Rectal smooth muscle tissue (tissue), 1 donor: ENCODE results near the gene IL18.
"Not testable (repeated sequence)": the region's sequence is repeated elsewhere in the genome, so short reads cannot be mapped to it uniquely, and the experiment has no call there.

Experiments used
- H3K27ac ChIP-seq: one replicate; pipeline ENCODE4 v1.7.0; 2013; ENCODE audit warnings: low read depth, low read length, inconsistent platforms
- H3K27me3 ChIP-seq: one replicate; pipeline ENCODE4 v1.7.0; 2013; ENCODE audit warnings: low read length; ENCODE audit not compliant: control insufficient read depth, insufficient read depth
- H3K36me3 ChIP-seq: one replicate; pipeline ENCODE4 v1.7.0; 2013; ENCODE audit warnings: low read length; ENCODE audit not compliant: control insufficient read depth, insufficient read depth
- H3K4me1 ChIP-seq: one replicate; pipeline ENCODE4 v1.7.0; 2013; ENCODE audit warnings: low read length; ENCODE audit not compliant: control insufficient read depth, insufficient read depth
- H3K4me3 ChIP-seq: one replicate; pipeline ENCODE4 v1.7.0; 2013; ENCODE audit warnings: low read length
- H3K9ac ChIP-seq: one replicate; pipeline ENCODE4 v1.7.0; 2013; ENCODE audit warnings: low read length

IL18 gene

DNA sequence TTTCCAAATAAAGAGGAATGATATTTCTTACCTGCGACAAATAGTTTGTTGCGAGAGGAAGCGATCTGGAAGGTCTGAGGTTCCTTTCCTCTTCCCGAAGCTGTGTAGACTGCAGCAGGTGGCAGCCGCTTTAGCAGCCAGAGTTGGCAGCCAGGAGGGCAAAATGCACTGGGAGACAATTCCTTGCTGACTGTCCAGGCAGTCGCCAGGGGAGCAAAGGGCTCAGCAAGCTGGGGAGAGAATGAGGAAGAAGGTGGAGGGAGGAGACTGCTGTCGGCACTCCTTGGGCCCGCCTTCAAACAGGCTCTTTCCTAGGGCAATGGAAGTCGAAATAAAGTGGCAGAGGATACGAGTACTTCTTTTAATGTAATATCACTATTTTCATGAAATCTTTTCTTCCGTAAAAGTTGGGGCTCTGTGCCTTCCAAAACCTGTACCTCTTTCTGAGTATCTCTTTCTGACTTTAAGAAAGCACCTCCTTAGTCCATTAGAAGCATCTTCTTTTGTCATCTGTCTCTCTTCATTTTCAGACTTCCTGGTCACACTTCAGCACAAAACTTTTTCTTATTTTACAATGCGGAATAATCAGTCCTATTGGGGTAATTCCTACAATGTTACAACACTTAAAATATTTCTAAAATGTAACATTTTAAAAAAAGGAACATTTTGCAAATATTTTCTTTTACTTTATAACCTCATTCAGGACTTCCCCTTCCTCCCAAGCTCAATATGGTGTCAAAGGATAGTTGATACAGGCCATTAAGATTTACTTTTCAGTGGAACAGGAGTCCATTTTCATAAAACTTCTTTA lies at the start of gene IL18:
Gene IL18, minus strand, starts transcription at position 220 of the 811 bp plus-strand sequence. CDS start 9,041 bp downstream, outside the sequence.
- Histone ChIP-seq H3K4me1 (no peaks in the 10 kb centered on the region), H3K27me3 (no peaks in the 10 kb centered on the region), H3K27ac (no peak within 1 kb of the TSS), H3K4me3 (peak within 1 kb of the TSS; percentile 22), H3K9ac (no peak within 1 kb of the TSS), H3K36me3 (no peaks in the 10 kb centered on the region)

DNA sequence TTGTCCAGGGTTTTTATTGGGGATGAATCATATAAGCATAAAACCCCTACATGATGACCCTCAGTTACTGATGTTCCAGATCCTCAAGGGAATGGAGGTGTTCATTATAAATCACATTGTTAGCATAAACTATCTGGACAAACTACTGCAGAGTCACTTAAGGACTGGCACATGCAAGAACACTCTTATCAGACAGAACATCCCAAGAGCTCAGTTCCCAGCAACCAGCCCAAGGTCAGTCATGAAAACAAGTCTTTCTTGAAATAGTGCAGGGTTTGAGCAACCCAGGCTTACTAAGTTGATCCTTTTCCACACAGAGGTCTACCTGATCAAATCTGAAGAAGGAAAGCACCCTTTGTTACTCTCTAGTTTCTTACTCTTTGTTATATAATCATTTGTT lies 48.8 kb upstream of the IL18 start:
- Histone ChIP-seq H3K27me3 (no peaks in the 10 kb centered on the region), H3K4me1 (no peaks in the 10 kb centered on the region), H3K9ac (no peak overlapping the region), H3K27ac (no peak overlapping the region), H3K4me3 (no peak overlapping the region), H3K36me3 (no peaks in the 10 kb centered on the region)

- H3K9ac ChIP-seq: no peak overlapping the region
- H3K36me3 ChIP-seq: no peaks in the 10 kb centered on the region
- H3K4me1 ChIP-seq: no peaks in the 10 kb centered on the region
- H3K27ac ChIP-seq: no peak overlapping the region
- H3K4me3 ChIP-seq: no peak overlapping the region
- no peaks in the 10 kb centered on the region for H3K27me3 ChIP-seq
Observed at GRCh38 chr11:112212290-112212689, 48.4 kb upstream of the IL18 start.

- no peak overlapping the region for H3K27ac ChIP-seq
- H3K4me3 ChIP-seq: no peak overlapping the region
- H3K4me1 ChIP-seq: no peaks in the 10 kb centered on the region
- H3K36me3 ChIP-seq: no peaks in the 10 kb centered on the region
- no peak overlapping the region for H3K9ac ChIP-seq
- no peaks in the 10 kb centered on the region for H3K27me3 ChIP-seq
Observed at GRCh38 chr11:112211536-112211935, 47.6 kb upstream of the IL18 start.

- H3K27ac ChIP-seq: no peak overlapping the region
- no peak overlapping the region for H3K9ac ChIP-seq
- H3K27me3 ChIP-seq: no peaks in the 10 kb centered on the region
- H3K4me3 ChIP-seq: no peak overlapping the region
- no peaks in the 10 kb centered on the region for H3K36me3 ChIP-seq
- H3K4me1 ChIP-seq: no peaks in the 10 kb centered on the region
Observed at GRCh38 chr11:112210890-112211289, 47.0 kb upstream of the IL18 start.

GRCh38 chr11:112206071-112206470 lies 42.2 kb upstream of the IL18 start:
- no peak overlapping the region for H3K27ac ChIP-seq
- H3K4me3 ChIP-seq: no peak overlapping the region
- H3K27me3 ChIP-seq: no peaks in the 10 kb centered on the region
- H3K9ac ChIP-seq: no peak overlapping the region
- H3K4me1 ChIP-seq: no peaks in the 10 kb centered on the region
- no peaks in the 10 kb centered on the region for H3K36me3 ChIP-seq

DNA sequence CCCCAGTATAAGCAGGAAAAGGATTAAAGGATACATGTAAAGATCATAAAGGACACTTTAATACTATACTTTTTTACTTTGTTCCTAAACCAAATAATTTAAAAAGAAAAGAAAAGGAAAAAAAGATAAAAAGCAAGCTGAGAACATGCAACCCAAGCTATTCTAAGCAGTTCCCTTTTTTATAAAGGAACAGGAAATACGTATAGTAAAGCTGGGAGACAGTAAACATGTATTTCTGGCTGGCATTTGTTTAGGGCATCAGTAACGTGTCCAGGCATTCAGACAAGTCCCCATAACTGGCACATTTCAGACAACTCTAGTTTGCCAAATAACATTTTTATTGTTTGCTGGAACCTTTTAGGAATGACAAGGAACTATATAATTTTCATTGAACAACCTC lies 36.4 kb upstream of the IL18 start:
- H3K4me3 ChIP-seq: no peak overlapping the region
- no peak overlapping the region for H3K9ac ChIP-seq
- no peak overlapping the region for H3K27ac ChIP-seq
- no peaks in the 10 kb centered on the region for H3K36me3 ChIP-seq
- H3K4me1 ChIP-seq: no peaks in the 10 kb centered on the region
- H3K27me3 ChIP-seq: no peaks in the 10 kb centered on the region

- H3K9ac ChIP-seq, H3K4me1 ChIP-seq, H3K27me3 ChIP-seq, H3K4me3 ChIP-seq, H3K27ac ChIP-seq, H3K36me3 ChIP-seq: not testable (repeated sequence)
Observed at GRCh38 chr11:112199101-112199500, 35.2 kb upstream of the IL18 start.

- H3K9ac ChIP-seq: no peak overlapping the region
- H3K27ac ChIP-seq: no peak overlapping the region
- no peak overlapping the region for H3K4me3 ChIP-seq
- H3K27me3 ChIP-seq: no peaks in the 10 kb centered on the region
- no peaks in the 10 kb centered on the region for H3K4me1 ChIP-seq
- H3K36me3 ChIP-seq: no peaks in the 10 kb centered on the region
Observed at GRCh38 chr11:112196519-112197087, 32.7 kb upstream of the IL18 start.

- Histone ChIP-seq H3K4me1 (no peaks in the 10 kb centered on the region), H3K4me3 (no peak overlapping the region), H3K27ac (no peak overlapping the region), H3K36me3 (no peaks in the 10 kb centered on the region), H3K9ac (no peak overlapping the region), H3K27me3 (no peaks in the 10 kb centered on the region)
Observed at GRCh38 chr11:112195951-112196351, 32.1 kb upstream of the IL18 start.

GRCh38 chr11:112195113-112195512 lies 31.2 kb upstream of the IL18 start:
- H3K27ac ChIP-seq, H3K4me1 ChIP-seq, H3K27me3 ChIP-seq, H3K36me3 ChIP-seq, H3K9ac ChIP-seq, H3K4me3 ChIP-seq: not testable (repeated sequence)

DNA sequence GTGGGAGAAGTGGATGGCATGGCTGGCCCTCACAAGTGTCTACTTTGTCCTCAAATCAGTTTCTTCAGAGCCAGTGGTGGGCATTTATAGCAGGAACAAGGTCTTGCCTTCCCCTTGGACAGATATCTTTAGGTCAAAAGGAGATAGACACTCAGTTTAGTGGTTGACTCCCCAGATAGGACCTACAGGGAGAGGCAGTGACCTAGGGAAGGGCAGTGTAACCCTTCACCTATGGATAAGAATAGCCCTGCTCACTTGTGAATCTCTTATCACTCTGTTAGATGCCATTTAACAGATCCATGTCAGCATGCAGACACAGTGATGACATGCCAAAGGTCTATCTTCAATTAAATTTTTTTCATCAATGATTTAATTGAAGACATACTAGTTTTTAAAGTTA lies 22.4 kb upstream of the IL18 start:
- Histone ChIP-seq H3K27me3 (no peaks in the 10 kb centered on the region), H3K27ac (no peak overlapping the region), H3K4me3 (no peak overlapping the region), H3K9ac (no peak overlapping the region), H3K36me3 (no peaks in the 10 kb centered on the region), H3K4me1 (no peaks in the 10 kb centered on the region)

GRCh38 chr11:112185883-112186282 lies 22.0 kb upstream of the IL18 start:
- H3K27me3 ChIP-seq: no peaks in the 10 kb centered on the region
- no peak overlapping the region for H3K9ac ChIP-seq
- H3K36me3 ChIP-seq: no peaks in the 10 kb centered on the region
- H3K4me3 ChIP-seq: no peak overlapping the region
- no peak overlapping the region for H3K27ac ChIP-seq
- H3K4me1 ChIP-seq: no peaks in the 10 kb centered on the region
